Keratinocyte (primary cell): ENCODE data around the gene PRKCZ.

Source experiments
- EZH2 ChIP-seq: IDR thresholded peaks from one replicate; pipeline ENCODE4 v1.6.1; 2012; ENCODE audit warnings: inconsistent platforms, mild to moderate bottlenecking, low read length, moderate library complexity
- TF ChIP-seq, protein P1 (sequence below), 3 experiments: IDR thresholded peaks in 1 of 3; conservative IDR thresholded peaks in 1 of 3; optimal IDR thresholded peaks in 1 of 3; 2 replicates in 2 of 3; 3 replicates in 1 of 3; pipeline versions ENCODE3 to v1.5.1; 2011; ENCODE audit warnings: low read length in 3 of 3, mild to moderate bottlenecking in 3 of 3, moderate library complexity in 2 of 3, control low read depth in 1 of 3, inconsistent platforms in 1 of 3; ENCODE audit not compliant: insufficient read depth in 2 of 3; ENCODE audit errors: extremely low read depth in 1 of 3

GRCh38 chr1:2003541-2004131 lies 46.6 kb upstream of the PRKCZ start, which contains the start of gene CFAP74:
- TF ChIP-seq, protein P1, sequence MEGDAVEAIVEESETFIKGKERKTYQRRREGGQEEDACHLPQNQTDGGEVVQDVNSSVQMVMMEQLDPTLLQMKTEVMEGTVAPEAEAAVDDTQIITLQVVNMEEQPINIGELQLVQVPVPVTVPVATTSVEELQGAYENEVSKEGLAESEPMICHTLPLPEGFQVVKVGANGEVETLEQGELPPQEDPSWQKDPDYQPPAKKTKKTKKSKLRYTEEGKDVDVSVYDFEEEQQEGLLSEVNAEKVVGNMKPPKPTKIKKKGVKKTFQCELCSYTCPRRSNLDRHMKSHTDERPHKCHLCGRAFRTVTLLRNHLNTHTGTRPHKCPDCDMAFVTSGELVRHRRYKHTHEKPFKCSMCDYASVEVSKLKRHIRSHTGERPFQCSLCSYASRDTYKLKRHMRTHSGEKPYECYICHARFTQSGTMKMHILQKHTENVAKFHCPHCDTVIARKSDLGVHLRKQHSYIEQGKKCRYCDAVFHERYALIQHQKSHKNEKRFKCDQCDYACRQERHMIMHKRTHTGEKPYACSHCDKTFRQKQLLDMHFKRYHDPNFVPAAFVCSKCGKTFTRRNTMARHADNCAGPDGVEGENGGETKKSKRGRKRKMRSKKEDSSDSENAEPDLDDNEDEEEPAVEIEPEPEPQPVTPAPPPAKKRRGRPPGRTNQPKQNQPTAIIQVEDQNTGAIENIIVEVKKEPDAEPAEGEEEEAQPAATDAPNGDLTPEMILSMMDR (optimal IDR thresholded peaks at IDR 0.05 in 1 of 3, IDR thresholded peaks at IDR 0.05 in 1 of 3, conservative IDR thresholded peaks at IDR 0.05 in 1 of 3; ENCODE audit: extremely low read depth in 1 of 3, insufficient read depth in 2 of 3, low read length in 3 of 3), result no peak
- no peak for TF ChIP-seq EZH2
